PC-3 (cell line): ENCODE data around the gene ERFE.

Experiments
- EZH2 ChIP-seq: fragments of 300-600 bp; sonication (generic); IDR thresholded peaks from one replicate; pipeline ENCODE4 v1.6.1; 2017; ENCODE audit warnings: antibody characterized with exemption, mild to moderate bottlenecking, low read length; ENCODE audit not compliant: unreplicated experiment
- EZH2phosphoT487 ChIP-seq: fragments of 300-600 bp; sonication (generic); IDR thresholded peaks from 2 replicates; pipeline ENCODE4 v1.6.1; 2018; ENCODE audit warnings: mild to moderate bottlenecking, antibody characterized with exemption, low read length, borderline replicate concordance
- TF ChIP-seq, protein P1 (sequence below): fragments of 300-600 bp; sonication (generic); conservative IDR thresholded peaks from 2 replicates; pipeline ENCODE4 v1.5.1; 2017; ENCODE audit warnings: antibody characterized with exemption, low read depth, mild to moderate bottlenecking, low read length

GRCh38 chr2:238207006-238207405 lies 48.2 kb downstream of the ERFE start:
- TF ChIP-seq EZH2 (no peak), EZH2phosphoT487 (no peak)
- TF ChIP-seq, protein P1, sequence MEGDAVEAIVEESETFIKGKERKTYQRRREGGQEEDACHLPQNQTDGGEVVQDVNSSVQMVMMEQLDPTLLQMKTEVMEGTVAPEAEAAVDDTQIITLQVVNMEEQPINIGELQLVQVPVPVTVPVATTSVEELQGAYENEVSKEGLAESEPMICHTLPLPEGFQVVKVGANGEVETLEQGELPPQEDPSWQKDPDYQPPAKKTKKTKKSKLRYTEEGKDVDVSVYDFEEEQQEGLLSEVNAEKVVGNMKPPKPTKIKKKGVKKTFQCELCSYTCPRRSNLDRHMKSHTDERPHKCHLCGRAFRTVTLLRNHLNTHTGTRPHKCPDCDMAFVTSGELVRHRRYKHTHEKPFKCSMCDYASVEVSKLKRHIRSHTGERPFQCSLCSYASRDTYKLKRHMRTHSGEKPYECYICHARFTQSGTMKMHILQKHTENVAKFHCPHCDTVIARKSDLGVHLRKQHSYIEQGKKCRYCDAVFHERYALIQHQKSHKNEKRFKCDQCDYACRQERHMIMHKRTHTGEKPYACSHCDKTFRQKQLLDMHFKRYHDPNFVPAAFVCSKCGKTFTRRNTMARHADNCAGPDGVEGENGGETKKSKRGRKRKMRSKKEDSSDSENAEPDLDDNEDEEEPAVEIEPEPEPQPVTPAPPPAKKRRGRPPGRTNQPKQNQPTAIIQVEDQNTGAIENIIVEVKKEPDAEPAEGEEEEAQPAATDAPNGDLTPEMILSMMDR: no peak
